Skeletal muscle cell (primary cell): ENCODE measurements around the gene PPP3CA.
A peak's percentile ranks its signal among the peaks of the same experiment; 100 is the strongest.

Source experiments
- DNase-seq: peaks from one replicate; pipeline ENCODE4 v3.0.0-alpha.2; 2010; ENCODE audit warnings: low read depth
- H3K4me3 ChIP-seq: 2 replicates; pipeline ENCODE4 v1.5.1; 2011; ENCODE audit warnings: low read depth, mild to moderate bottlenecking, control low read depth, low read length, moderate library complexity

Gene PPP3CA

DNA sequence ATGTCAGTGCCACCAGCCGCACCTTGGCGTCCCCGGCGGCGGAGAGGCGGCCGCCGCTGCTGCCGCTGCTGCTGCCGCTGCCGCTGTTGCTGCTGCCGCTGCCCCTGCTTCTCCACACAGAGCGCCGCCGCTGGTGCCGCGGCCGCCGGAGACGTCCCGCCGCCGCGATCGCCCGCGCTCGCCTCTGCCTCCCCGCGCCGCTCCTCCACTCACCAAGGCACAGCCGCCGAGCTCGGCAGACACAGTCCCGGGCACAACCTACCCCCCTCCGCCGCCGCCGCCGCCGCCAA lies at the start of gene PPP3CA:
TSS of gene PPP3CA (minus strand) at position 260 of the 290 bp plus-strand sequence.
- DNase-seq = no peak
- peak within 1 kb of the TSS; percentile 80 for H3K4me3 ChIP-seq

DNA sequence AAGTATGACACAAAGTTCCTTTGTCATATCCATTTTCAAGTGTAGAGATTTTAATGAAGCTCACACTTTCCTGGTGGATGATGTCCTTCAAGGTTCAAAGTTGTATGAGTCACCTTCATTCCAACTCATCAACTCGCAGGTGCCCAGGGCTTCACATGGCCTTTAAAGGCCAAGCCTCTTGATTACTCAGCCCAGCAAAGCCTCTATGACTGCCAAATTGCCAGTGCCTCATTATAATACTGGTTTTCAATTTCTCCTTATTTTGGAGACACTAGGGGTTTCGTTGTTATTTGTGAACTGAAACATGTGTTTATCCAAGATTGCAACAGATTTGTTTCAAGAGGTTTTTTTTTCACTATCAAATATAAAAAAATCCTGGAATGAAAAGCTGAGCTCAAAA lies 45.9 kb upstream of the PPP3CA start:
- DNase-seq = no peak

DNA sequence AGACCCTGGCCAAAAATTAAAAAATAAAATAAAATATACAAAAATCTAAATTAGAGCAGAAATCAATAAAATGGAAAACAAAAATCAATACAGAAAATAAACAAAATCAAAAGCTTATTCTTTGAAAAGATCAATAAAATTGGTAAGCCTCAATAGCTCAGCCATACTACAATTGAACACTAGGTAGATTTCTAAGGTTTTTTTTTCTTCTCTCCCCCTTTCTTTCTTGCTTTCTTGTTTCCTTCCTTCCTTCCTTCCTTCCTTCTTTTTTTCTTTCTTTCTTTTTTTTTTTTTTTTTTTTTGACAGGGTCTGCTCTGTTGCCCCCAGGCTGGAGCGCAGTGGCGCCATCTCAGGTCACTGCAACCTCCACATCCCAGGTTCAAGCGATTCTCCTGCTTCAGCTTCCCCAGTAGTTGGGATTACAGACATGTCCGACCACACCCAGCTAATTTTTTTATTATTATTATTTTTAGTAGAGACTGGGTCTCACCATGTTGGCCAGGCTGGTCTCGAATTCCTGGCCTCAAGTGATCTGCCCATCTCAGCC lies 23.4 kb upstream of the PPP3CA start:
- no peak overlapping the region for H3K4me3 ChIP-seq
- no peak for DNase-seq

More for the DNA sequence above, 45.9 kb upstream of the PPP3CA start:
- H3K4me3 ChIP-seq = no peak overlapping the region

DNA sequence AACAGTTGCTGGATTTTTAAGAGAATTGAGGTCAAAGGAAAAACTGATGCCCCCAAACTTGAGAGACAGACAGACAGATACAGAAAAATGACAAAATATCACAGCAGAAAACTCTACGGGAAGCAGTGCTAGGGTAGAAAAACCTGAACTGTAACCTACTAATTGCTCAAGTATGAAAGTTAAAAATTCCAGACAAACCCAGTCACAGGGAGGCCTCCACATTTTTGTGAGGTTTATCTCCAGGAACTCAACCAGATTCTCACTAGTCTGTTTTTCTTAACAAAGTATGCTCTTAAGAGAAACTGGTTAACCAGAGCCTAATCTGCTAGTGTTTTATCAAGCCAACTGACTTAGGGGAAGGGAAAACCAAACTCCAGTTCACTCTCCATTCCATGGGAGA lies 19.9 kb upstream of the PPP3CA start:
- no peak overlapping the region for H3K4me3 ChIP-seq
- DNase-seq = peak; percentile 48

DNA sequence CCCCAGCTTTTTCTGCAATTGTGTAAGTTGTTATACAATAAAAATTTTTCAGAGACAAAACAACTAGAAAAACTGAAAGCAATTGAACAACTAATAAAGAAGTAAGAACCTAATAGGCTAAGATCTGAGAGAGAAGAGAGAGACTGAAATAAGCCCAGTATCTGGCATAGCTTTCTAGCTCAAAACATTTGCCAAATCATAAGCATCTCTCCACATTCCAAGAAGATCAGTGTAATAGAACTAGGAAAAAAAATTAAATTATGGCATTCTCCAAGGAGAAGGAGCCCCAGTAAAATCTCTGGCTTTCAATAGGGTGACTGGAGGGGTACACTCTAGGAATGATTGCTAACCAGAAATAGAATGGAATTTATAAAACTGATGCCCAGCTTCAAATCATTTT lies 19.0 kb upstream of the PPP3CA start:
- no peak for DNase-seq
- H3K4me3 ChIP-seq = no peak overlapping the region

DNA sequence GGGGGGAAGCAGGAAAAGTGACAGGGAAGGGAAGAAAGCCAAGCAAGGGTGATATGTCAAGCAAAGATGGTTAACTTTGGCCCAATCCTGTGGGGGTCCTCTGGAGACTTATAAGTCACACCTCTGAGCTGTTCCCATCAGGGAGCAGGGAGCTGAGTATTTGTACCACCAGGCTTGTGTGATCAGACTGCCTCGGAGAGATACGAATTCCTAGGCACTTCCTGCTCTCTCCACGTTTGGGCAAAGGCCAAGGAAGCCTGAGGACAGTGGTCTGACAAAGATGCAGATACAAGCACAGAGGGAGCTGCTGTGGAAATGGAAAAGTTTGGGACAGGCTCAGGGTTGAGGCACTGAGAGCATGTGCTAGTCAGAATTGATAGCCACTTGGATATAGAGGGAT lies 10.4 kb upstream of the PPP3CA start:
- no peak for DNase-seq
- no peak overlapping the region for H3K4me3 ChIP-seq

DNA sequence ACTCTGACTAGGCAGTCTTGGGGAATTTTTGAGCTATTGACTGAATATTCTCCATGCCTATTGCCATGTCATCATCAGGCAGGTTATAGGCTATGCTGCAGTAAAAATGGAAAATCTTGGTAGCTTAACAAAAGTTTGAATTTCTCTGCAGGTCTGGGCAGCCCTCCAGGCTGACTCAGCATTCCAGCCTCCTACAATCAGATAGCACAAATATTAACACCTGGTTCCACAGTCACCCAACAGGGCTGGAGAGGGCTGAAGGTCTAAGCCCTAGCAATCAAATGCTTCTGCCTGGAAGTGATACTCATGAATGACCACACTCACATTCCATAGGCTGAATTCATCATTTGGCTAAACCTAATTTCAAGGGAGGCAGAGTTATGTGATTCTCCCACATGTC lies 9.6 kb upstream of the PPP3CA start:
- H3K4me3 ChIP-seq = no peak overlapping the region
- peak; percentile 83 for DNase-seq

DNA sequence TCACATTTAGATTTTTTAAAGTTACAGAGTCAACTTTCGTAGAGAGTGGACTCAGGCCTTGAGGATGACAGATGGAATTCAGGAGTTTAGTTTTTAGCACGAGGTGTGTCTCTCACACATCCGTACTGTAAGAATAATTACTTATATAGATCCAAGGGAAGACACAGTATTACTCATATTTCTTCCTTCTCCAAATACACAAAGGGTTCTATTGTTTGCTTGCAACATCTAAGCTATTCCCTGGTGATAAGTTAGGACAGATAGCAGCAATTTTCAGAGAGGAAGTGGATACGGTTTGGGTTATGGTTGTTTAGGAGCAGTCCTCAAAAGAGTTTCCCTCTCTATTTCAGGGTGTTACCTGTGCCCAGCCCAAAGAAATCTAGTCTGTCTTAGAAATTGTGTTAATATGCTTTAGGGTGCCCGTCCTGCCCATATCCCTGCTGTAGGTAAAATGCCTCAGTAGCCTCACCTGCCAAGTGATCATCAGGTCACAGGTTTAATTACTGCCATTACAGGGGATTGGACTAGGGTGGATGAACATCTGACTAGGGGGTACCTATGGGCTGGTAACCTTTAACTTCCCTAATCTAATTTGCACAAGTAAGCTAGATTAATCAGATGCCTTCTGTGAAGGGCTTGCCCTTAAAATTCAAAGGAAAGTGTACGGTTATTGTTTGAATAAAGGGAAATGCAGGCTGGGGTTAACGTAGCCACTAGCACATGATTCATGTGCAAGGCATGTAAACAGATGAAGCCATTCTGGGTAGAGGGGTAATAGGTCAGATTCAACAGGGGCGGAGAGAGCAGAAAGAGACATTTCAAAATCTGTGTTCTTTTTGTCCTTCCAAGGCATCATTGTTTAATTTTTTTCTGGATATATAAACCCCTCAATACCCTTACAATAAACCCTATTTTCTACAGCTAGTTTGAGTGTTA lies 8.7 kb upstream of the PPP3CA start:
- peak; percentile 65 for DNase-seq

DNA sequence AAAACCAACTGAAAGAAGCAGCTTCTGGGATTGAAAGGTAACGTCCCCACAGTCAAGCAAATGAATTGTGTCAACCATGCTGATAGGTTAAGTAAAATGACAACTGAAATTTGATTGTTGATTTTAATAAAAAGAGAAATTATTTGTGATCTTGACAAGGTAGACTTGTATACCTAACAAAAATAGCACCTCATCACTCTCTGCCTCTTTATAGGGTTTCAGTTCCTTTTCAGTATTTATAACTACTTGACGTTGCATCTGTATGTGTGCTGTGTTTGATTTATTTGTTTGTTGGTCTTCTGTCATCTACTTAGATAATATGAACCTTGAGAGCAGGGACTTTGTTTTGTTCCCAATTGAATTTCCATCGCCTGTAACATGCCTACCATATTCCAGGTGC lies 7.9 kb upstream of the PPP3CA start:
- DNase-seq = no peak
- no peak overlapping the region for H3K4me3 ChIP-seq

More for the DNA sequence above, 8.7 kb upstream of the PPP3CA start:
- no peak overlapping the region for H3K4me3 ChIP-seq

DNA sequence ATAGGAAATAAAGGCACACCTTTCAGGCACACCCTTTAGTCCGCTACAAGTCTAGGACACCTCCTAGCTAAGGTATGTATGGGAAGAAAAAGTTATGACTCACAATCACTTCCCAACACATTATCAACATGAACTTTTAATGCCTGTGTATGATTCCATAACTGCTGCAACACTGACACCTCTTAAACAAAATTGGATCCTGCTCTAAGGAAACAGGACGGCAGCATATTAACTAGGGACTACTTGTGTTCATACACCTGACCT lies 2.4 kb upstream of the PPP3CA start:
- no peak for DNase-seq
- no peak overlapping the region for H3K4me3 ChIP-seq

DNA sequence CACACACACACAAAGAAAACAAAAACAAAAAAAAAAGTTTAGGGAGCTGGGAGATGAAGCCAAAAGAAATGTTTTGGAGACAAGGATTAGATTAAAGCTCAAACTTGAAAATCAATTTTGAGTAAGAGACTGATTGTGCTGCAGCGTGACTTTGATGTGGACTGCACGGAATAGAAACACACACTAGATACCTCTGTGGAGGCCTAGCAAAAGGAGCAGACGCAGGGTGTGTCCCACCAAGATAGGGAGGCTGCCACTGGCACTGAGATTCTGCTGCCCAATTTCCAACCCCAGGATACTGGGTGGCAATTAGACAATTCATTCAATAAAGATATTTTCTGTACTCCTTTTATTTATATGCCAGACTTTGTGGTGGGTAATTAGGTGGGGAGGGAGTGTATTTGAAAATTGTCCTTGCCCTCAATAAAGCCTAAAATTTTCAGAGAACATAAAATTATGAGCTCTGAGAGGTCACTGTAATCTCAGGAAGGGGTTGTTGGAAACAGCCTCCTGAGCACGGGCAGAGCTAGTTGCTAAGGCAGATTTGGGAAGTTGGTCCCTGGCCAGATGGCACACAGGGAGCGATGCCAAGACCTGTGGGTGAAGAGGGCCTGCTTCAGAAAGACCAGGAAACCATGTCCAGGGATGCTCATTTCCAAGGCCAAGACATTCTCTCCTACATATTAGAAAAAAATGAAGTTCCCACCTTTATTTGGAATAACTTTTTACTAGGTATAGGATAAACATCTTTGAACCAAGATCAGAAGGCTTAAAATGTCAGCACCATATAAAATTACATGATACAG lies 1.9 kb upstream of the PPP3CA start:
- peak overlapping the region; percentile 80 for H3K4me3 ChIP-seq
- no peak for DNase-seq

DNA sequence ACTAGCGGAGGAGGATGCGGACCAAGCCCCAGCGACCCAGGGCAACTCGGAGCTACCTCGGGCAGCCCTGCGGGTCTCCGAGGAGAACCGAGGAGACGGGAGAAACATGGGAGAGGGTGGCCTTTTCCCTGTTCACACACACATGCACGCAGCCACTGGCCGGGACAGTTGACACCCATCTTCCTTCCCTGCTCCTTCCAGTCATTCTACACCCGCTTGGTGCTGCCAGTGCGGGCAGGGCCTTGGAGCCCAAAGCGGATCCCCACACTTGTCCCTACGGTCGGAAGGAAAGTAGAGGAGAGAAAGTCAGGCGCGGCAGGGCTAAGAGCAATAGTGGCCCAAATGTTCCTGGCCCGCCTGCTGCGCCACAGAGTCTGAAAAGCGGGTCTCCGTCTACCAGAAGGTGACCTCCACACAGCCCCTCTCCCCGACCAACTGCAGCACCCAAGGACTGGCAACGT lies 1.1 kb upstream of the PPP3CA start:
- H3K4me3 ChIP-seq = peak overlapping the region; percentile 80
- no peak for DNase-seq

DNA sequence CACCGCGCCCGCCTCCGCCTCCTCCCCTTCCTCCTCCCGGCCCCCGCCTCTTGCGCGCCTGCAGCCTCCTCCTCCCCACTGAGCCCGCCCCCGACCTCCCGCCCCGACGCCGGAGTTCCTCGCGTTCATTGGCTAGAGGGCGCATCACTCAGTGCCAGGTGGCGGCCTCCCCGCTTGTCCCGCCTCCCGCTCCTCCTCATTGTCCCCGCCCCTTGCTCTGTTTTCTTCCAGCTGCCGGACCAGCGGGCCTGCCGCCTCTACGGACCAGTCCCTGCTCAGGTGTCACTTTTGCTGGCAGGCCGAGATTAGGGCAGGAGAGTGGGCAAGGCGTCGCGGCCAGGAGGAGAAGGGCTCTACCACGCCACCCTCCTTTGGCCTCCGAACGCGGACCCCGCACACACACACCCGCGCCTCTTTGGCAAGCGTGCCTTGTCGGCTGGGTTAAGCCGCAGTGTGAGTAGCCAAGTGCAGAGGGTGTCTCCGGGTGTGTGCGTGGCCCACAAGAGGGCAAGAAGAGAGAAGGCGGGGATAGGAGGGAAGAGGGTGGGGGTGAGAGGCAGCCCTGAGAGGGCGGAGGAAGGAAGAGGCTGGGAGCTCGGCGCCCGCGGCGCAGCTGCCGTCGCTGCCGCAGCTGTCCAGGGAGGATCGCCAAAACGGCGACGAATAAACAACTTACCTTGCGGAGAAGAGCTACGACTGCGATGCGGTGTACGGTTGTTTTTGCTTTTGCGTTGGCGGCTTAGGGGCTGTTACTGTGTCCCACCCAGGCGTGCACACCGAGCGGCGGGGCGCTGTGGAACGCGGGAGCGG lies 436 bp upstream of the PPP3CA start:
- peak overlapping the region; percentile 80 for H3K4me3 ChIP-seq
- DNase-seq = peak; percentile 91

DNA sequence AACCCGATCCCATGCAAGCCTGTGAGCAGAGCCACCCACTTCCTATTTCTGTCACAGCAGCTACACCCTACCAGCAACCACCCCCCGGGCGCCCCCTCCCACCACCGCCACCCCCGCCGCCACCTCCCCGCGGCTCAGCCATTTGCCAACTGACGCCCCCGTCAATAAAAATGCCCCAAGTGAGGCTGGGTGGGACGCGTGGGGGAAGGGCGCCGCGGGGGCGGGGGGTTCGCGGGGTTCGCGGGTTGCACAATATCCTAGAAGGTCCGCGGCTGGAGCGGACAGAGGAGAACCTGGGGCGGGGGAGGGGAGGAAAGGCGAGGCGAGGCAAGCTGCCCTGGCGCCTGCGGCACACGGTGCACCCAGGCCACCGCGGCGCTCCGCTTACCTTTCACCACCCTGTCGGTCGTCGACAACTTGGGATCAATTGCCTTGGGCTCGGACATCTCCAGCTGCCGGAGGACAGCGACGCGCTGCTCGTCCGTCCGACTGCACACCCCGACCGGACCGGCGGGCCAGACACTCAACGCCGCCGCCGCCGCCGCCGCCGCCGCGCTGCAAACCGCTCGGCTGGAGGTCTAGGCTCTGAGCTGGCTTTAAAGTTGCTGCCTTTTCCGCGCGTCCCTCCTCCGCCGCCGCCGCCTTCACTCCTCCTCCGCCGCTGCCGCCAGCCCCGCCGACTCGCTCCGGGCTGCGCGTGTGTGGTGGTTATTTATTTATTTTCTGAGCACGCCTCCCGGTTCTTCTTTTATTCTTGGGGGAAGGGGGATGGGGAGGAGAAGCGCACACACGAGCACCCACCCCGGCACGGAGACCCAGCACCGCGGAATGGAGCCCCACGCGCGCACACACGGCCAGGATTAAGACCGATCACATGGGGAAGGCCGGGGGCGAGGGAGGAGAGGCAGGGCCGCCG lies 717 bp downstream of the PPP3CA start:
- peak overlapping the region; percentile 80 for H3K4me3 ChIP-seq
- peak; percentile 16 for DNase-seq

DNA sequence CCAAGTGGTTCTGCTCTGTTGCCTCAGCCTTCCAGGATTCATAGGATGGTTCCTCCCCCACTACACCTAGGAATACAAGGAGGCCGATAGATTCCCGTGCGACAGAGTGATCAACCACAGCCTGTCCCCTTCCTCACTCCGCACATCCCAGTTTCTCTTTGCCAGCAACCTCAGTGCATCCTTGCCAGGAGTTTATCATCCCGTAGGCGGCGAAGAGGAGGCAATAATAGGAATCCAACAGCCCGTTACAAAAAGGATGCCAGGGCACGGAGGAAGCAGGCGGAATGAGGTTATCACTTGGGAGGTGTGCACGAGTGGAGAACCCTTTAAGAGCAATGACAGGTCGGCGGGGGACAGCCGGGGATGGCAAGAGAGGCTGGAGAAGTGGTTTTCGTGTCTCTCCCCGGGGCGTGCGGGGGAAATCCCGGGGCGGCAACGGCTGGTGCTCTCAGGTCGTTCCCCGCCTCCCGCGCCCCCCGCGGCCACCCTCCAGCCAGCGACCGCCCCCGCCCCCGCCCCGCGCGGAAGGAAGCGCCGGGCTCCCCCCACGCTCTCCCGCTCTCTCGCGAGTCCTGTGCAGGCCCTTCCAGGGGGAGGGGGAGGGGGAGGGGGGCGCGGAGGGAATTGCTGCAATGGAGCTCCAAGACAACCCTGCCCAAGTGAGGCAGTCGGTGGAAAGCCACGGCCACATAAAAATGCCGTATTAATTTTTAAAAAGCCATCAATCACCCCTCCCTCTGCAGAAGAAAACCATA lies 1.6 kb downstream of the PPP3CA start:
- peak; percentile 17 for DNase-seq
- peak overlapping the region; percentile 80 for H3K4me3 ChIP-seq

DNA sequence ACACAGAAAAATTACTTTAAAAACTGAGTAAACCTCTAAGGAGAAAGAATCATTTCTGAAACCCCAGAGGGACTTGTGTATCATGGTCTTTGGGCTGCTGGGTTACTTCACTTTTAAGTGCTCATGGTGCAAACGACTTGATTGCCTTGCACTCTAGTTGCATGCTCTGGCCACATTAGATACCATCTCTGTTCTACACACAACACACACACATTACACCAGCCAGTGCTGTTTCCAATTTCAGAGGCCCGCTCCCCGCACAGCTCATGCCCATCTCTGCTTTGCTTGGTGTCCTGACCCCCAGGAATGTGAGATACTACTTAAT lies 2.1 kb downstream of the PPP3CA start:
- DNase-seq = peak; percentile 12
- peak overlapping the region; percentile 80 for H3K4me3 ChIP-seq

DNA sequence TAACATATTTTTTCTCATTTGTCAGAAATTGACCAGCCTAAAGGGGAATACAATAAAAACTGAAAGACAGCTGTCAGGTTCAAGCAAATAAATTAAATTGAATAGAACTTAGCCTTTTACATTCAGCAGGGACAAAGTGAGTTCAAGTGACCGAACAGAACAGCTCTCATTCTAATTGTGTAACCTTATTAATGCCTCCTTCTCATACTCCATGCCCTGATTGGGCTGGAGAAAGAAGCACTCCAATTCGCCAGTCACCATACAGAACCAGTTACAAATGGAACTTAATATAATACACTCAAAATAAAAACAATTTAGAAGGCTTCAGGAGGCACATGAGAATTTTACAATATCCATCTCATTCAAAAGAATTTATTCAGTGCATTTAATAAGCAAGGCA lies 8.0 kb downstream of the PPP3CA start:
- no peak overlapping the region for H3K4me3 ChIP-seq
- no peak for DNase-seq

DNA sequence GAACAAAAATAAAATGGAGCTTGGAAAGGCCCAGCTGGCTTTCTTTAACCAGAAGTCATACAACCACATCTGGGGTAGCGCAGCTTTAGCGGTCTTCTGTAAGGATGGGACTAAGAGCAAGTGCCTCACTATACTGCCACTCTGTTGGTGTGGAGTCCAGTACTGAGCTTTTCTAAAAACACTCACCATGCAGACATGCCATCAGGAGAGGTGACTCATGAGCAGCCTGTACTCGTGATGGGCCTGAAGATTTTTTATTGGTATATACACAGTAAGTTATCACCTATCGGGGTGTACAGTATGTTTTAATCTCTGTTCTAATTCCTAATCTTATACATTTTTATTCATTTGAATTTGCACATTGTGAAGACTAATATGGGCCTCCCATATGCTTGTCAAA lies 9.6 kb downstream of the PPP3CA start:
- H3K4me3 ChIP-seq = no peak overlapping the region
- DNase-seq = peak; percentile 8
